ENCODE measurements around the gene EPB41. TPM values are rescaled to one million over a fixed set of nuclear protein-coding genes. Genes with fewer than 3 reads are reported as not detected.

The EPB41 gene
- total and polyA plus RNA-seq, 9 donors: 11.2 to 56.4 (median 29.9) TPM

DNA sequence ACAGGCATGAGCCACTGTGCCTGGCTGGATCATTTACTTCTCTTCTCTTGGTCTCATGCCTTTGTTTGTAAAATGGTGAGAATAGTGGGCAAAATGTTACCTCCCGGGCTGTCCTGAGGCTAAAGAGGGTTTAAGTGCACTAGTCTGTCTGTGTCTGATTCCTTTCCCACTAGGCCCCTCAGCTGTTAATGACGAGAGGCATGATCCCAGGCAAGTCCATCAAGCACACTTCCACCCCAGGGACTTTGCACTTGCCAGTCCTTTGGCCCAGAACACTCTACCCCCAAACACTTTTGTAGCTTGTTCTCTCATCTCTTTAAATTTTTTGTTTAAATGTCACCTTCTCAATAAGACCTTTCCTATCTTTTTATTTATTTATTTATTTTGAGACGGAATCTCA is 13.8 kb upstream of the EPB41 start:
- peak in 1 of 5 donors; percentile 1 for DNase-seq
- 91 to 96% (median 93%) methylated on average over 3 of the region's 3 CpGs for whole genome bisulfite sequencing, 3 donors

DNA sequence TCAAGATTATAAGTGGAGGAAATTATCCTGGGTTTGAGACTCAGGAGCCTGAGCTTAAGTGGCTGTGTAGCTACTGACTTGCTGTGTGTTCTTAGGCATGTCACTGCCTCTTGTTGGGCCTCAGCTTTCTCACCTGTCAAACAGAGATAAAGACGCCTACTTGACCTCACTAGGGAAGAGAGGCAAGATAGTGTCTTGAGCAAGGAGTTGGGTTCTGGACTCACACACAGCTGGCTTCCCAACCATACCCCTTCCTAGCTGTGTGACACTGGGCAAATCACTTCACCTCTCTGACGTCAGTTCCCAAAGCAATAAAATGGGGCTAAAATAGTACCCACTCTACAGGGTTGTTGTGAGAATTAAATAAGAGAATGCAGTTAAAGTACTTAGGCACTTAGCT is 11.6 kb upstream of the EPB41 start:
- no peak for DNase-seq
- H3K27ac ChIP-seq: no peak overlapping the region
- no peaks in the 10 kb centered on the region for H3K36me3 ChIP-seq
- intact Hi-C loops (cut with DNase I): no loop called here
- WGBS, 3 donors: 88 to 100% (median 96%) methylated on average over 2 of the region's 2 CpGs
- no peak for TF ChIP-seq CTCF (IDR thresholded peaks at IDR 0.05)
- TF ChIP-seq POLR2A (IDR thresholded peaks at IDR 0.05): no peak
- TF ChIP-seq EP300 (IDR thresholded peaks at IDR 0.05): no peak
- H3K4me1 ChIP-seq (ENCODE audit: insufficient read depth): peaks cover 9% of the 10 kb centered on the region
- H3K4me3 ChIP-seq: no peak overlapping the region
- no peaks in the 10 kb centered on the region for H3K9me3 ChIP-seq
- no peaks in the 10 kb centered on the region for H3K27me3 ChIP-seq

More for the DNA sequence above, 13.8 kb upstream of the EPB41 start:
- Histone ChIP-seq H3K36me3 (no peaks in the 10 kb centered on the region), H3K27me3 (no peaks in the 10 kb centered on the region), H3K4me1 (ENCODE audit: insufficient read depth) (peaks cover 9% of the 10 kb centered on the region), H3K9me3 (no peaks in the 10 kb centered on the region), H3K27ac (no peak overlapping the region), H3K4me3 (no peak overlapping the region)
- intact Hi-C loops (cut with DNase I): no loop called here
- no peak for TF ChIP-seq EP300 (IDR thresholded peaks at IDR 0.05)
- TF ChIP-seq CTCF (IDR thresholded peaks at IDR 0.05): no peak
- TF ChIP-seq POLR2A (IDR thresholded peaks at IDR 0.05): no peak

DNA sequence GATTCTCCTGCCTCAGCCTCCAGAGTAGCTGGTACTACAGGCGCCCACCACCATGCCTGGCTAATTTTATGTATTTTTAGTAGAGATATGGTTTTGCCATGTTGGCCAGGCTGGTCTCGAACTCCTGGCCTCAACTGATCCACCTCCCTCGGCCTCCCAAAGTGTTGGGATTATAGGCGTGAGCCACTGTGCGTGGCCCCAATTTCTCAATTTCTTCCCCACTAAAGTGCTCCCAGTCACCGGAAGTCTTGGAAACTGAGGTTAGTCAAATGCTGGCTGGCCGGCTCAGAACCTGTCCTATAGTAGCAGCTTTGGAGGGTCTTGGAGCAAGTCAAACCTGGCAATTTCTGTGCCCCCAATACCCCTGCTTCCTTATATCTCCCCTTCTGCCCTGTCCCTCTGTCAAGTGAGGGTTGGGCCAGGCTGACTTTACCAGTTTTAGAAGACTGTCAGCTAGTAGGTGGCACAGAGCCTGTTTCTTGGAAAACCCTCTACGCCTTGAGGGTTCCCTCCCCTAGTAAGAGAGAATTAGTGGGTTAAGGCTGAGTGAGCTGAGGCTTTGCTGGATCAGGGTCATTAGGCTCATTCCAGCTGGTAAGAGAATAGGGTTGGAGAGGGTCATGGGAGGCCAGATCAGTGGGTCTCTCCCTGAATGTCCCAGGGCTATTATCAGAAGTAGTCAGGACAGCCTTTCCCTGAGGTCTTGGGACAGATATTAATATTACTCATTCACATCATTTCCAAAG is 8.3 kb upstream of the EPB41 start:
- no peaks in the 10 kb centered on the region for H3K36me3 ChIP-seq
- no peak for DNase-seq
- 94 to 96% (median 95%) methylated on average over 8 of the region's 8 CpGs for WGBS, 3 donors
- H3K27ac ChIP-seq: no peak overlapping the region
- intact Hi-C loops (cut with DNase I): no loop called here
- H3K27me3 ChIP-seq: no peaks in the 10 kb centered on the region
- H3K4me1 ChIP-seq (ENCODE audit: insufficient read depth): no peaks in the 10 kb centered on the region
- no peak overlapping the region for H3K4me3 ChIP-seq
- TF ChIP-seq POLR2A (IDR thresholded peaks at IDR 0.05) (no peak), EP300 (IDR thresholded peaks at IDR 0.05) (no peak), CTCF (IDR thresholded peaks at IDR 0.05) (no peak)
- H3K9me3 ChIP-seq: no peaks in the 10 kb centered on the region

GRCh38 chr1:28909198-28909597 is 5.2 kb upstream of the EPB41 start:
- TF ChIP-seq EP300 (IDR thresholded peaks at IDR 0.05) (no peak), CTCF (IDR thresholded peaks at IDR 0.05) (no peak), POLR2A (IDR thresholded peaks at IDR 0.05) (no peak)
- H3K4me3 ChIP-seq: no peak overlapping the region
- H3K9me3 ChIP-seq: no peaks in the 10 kb centered on the region
- intact Hi-C loops (cut with DNase I): no loop called here
- H3K27me3 ChIP-seq: no peaks in the 10 kb centered on the region
- H3K36me3 ChIP-seq: no peaks in the 10 kb centered on the region
- no peak for DNase-seq
- no peak overlapping the region for H3K27ac ChIP-seq
- 92 to 98% (median 96%) methylated on average over 2 of the region's 2 CpGs for WGBS, 3 donors
- H3K4me1 ChIP-seq (ENCODE audit: insufficient read depth): no peaks in the 10 kb centered on the region

All from ovary (tissue), 9 donors.